ENCODE data around the gene C20orf173. TPM values are rescaled to one million over a fixed set of nuclear protein-coding genes. Genes with fewer than 3 reads are reported as not detected.

C20orf173 gene
- total and polyA plus RNA-seq, 10 donors, result not detected

GRCh38 chr20:35510951-35511735 is 18.3 kb downstream of the C20orf173 start:
- TF ChIP-seq POLR2AphosphoS5 (IDR thresholded peaks at IDR 0.05), result no peak
- TF ChIP-seq CTCF (IDR thresholded peaks at IDR 0.05 in 8 of 11, conservative IDR thresholded peaks at IDR 0.05 in 3 of 11), result no peak
- no peak for TF ChIP-seq POLR2A (IDR thresholded peaks at IDR 0.05)
- Histone ChIP-seq H3K36me3 (peaks cover 3 to 100% (median 88%) of the 10 kb centered on the region in 6 donors), H3K27me3 (replicated peaks in 1 of 7) (no peaks in the 10 kb centered on the region), H3K9me3 (no peaks in the 10 kb centered on the region), H3K4me1 (peaks cover 0 to 38% (median 27%) of the 10 kb centered on the region in 6 donors), H3K27ac (no peak overlapping the region), H3K4me3 (no peak overlapping the region)
- 84 to 94% (median 91%) methylated on average over 10 to 12 of the region's 12 CpGs for WGBS, 5 donors
- no peak for DNase-seq
- intact Hi-C loops (cut with DNase I; ENCODE audit: low total_unique reads), result no loop called here

- 60 to 88% (median 85%) methylated on average over 10 of the region's 10 CpGs for WGBS, 5 donors
Observed at GRCh38 chr20:35508493-35509218, 20.8 kb downstream of the C20orf173 start.

GRCh38 chr20:35506872-35507638 is 22.4 kb downstream of the C20orf173 start:
- H3K9me3 ChIP-seq, result no peaks in the 10 kb centered on the region
- WGBS, 5 donors, result 74 to 81% (median 78%) methylated on average over 6 of the region's 6 CpGs
- DNase-seq, result no peak
- TF ChIP-seq CTCF (IDR thresholded peaks at IDR 0.05 in 8 of 11, conservative IDR thresholded peaks at IDR 0.05 in 3 of 11) (no peak), POLR2A (IDR thresholded peaks at IDR 0.05) (no peak)
- peaks cover 3 to 79% (median 51%) of the 10 kb centered on the region in 6 donors for H3K4me1 ChIP-seq
- H3K4me3 ChIP-seq, result no peak overlapping the region
- peaks cover 3 to 100% (median 91%) of the 10 kb centered on the region in 6 donors for H3K36me3 ChIP-seq
- intact Hi-C loops (cut with DNase I; ENCODE audit: low total_unique reads), result no loop called here
- H3K27ac ChIP-seq, result peak overlapping the region in 5 of 8 donors; percentile 12 to 64 (median 43)
- H3K27me3 ChIP-seq (replicated peaks in 1 of 7), result no peaks in the 10 kb centered on the region

More at GRCh38 chr20:35508493-35509218, 20.8 kb downstream of the C20orf173 start:
- H3K27ac ChIP-seq, result peak overlapping the region in 2 of 8 donors; percentile 24 to 62
- H3K36me3 ChIP-seq, result peaks cover 3 to 100% (median 89%) of the 10 kb centered on the region in 6 donors
- no peak for DNase-seq
- H3K4me1 ChIP-seq, result peaks cover 0 to 63% (median 37%) of the 10 kb centered on the region in 6 donors
- H3K4me3 ChIP-seq, result no peak overlapping the region
- intact Hi-C loops (cut with DNase I; ENCODE audit: low total_unique reads), result no loop called here
- H3K9me3 ChIP-seq, result no peaks in the 10 kb centered on the region
- TF ChIP-seq POLR2AphosphoS5 (IDR thresholded peaks at IDR 0.05) (peak in 2 of 3 donors; percentile 30 to 34), POLR2A (IDR thresholded peaks at IDR 0.05) (no peak)
- no peaks in the 10 kb centered on the region for H3K27me3 ChIP-seq (replicated peaks in 1 of 7)

GRCh38 chr20:35506179-35506578 is 23.3 kb downstream of the C20orf173 start:
- no peak for DNase-seq

More at GRCh38 chr20:35506179-35506578, 23.3 kb downstream of the C20orf173 start:
- H3K9me3 ChIP-seq, result no peaks in the 10 kb centered on the region
- H3K36me3 ChIP-seq, result peaks cover 3 to 100% (median 91%) of the 10 kb centered on the region in 6 donors
- WGBS, 5 donors, result 56 to 75% (median 64%) methylated on average over 3 of the region's 3 CpGs
- peaks cover 3 to 87% (median 53%) of the 10 kb centered on the region in 6 donors for H3K4me1 ChIP-seq
- H3K4me3 ChIP-seq, result no peak overlapping the region
- H3K27ac ChIP-seq, result peak overlapping the region in 5 of 8 donors; percentile 12 to 64 (median 43)
- TF ChIP-seq CTCF (IDR thresholded peaks at IDR 0.05 in 8 of 11, conservative IDR thresholded peaks at IDR 0.05 in 3 of 11), result no peak
- peak in 1 of 3 donors; percentile 41 for TF ChIP-seq POLR2AphosphoS5 (IDR thresholded peaks at IDR 0.05)
- H3K27me3 ChIP-seq (replicated peaks in 1 of 7), result no peaks in the 10 kb centered on the region
- intact Hi-C loops (cut with DNase I; ENCODE audit: low total_unique reads), result no loop called here

All from spleen (tissue), 11 donors.